B cell (primary cell): Measurements from ENCODE around the gene HSBP1L1.

Experiments used
- CTCF ChIP-seq: fragments of 200-600 bp; IDR thresholded peaks from one replicate; pipeline ENCODE4 v1.8.0; 2022; ENCODE audit warnings: antibody characterized with exemption, mild to moderate bottlenecking
- EZH2 ChIP-seq: IDR thresholded peaks from 2 replicates; pipeline ENCODE4 v1.6.1; 2012; ENCODE audit warnings: borderline replicate concordance, low read depth, mild to moderate bottlenecking, moderate library complexity, low read length; ENCODE audit not compliant: insufficient read depth, poor library complexity, severe bottlenecking

DNA sequence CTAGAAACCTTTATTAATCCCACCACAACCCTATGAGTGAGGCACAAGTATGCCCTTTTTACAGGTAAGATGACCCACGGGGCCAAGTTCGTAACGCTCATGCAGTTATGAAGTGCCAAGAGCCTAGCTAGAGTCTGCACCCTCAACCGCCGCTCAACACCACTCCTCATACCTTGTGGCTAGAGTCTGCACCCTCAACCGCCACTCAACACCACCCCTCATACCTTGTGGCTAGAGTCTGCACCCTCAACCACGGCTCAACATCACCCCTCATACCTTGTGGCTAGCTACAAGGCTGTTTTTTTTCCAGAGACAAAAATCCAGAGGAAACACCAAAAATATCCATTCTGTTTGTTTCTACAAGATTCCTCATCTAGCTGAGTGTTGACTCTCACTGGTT, 19.4 kb downstream of the HSBP1L1 start:
- TF ChIP-seq CTCF (no peak), EZH2 (no peak)
